HepG2 (cell line): ENCODE results near the gene NACC2. TPM values are rescaled to one million over a fixed set of nuclear protein-coding genes. Genes with fewer than 3 reads are reported as not detected.

Source experiments
- ATAC-seq: fragments of 200-7000 bp; cut with Tn5 transposase; 3 replicates; pipeline ENCODE4 v1.9.1; 2020; ENCODE audit warnings: mild to moderate bottlenecking, moderate library complexity
- BruUV-seq: library from RNA; stranded (reverse); fragments of 400-500 nt; replicated peaks from 2 replicates; lab custom pipeline; 2021; lab: Mats Ljungman, UMichigan
- CTCF ChIA-PET: fragments of 300-600 bp; formaldehyde crosslinking; extraction: SDS; loops from one replicate; lab custom pipeline; 2021; ENCODE audit warnings: low total read pairs, inconsistent platforms, low intra/inter-chr PET ratio; lab: Yijun Ruan, JAX
- POLR2A ChIA-PET: fragments of 350-600 bp; sonication (Branson Sonifier 250); formaldehyde crosslinking; loops from one replicate; lab custom pipeline; 2020; ENCODE audit warnings: antibody characterized with exemption, inconsistent platforms; lab: Yijun Ruan, JAX
- DNase-seq: peaks from one replicate; pipeline ENCODE4 v3.0.0-alpha.2; 2015; ENCODE audit warnings: low spot score
- FAIRE-seq: peaks from 3 replicates; lab custom pipeline; 2011; peaks lifted over from hg19 to GRCh38; lab: Jason Lieb, UNC
- H2AFZ ChIP-seq: one replicate; pipeline ENCODE4 v1.6.1; 2011; ENCODE audit warnings: low read length, inconsistent platforms
- H3K27ac ChIP-seq: fragments of 300-600 bp; 3 replicates; pipeline ENCODE4 v1.8.0; 2011; ENCODE audit warnings: mixed run types, mild to moderate bottlenecking, mixed read lengths, low read length, inconsistent platforms; ENCODE audit not compliant: insufficient read depth; ENCODE audit errors: extremely low read length
- H3K27me3 ChIP-seq, 2 experiments: fragments of 200-600 bp in 1 of 2; 2 replicates in 1 of 2; 3 replicates in 1 of 2; pipeline versions ENCODE4 v1.6.0 to v1.8.0; 2011; ENCODE audit warnings: low read length in 2 of 2, mild to moderate bottlenecking in 2 of 2, moderate library complexity in 2 of 2, inconsistent platforms in 1 of 2; ENCODE audit not compliant: insufficient read depth in 2 of 2, control insufficient read depth in 1 of 2
- H3K36me3 ChIP-seq, 2 experiments: fragments of 200-600 bp in 1 of 2; replicated peaks in 1 of 2; 2 replicates in 1 of 2; 3 replicates in 1 of 2; pipeline versions ENCODE4 v1.5.1 to v1.8.0; 2011; ENCODE audit warnings: low read length in 2 of 2, inconsistent platforms in 1 of 2; ENCODE audit not compliant: insufficient read depth in 2 of 2, control insufficient read depth in 1 of 2
- H3K4me1 ChIP-seq: 2 replicates; pipeline ENCODE4 v1.5.1; 2012; ENCODE audit warnings: low read length, inconsistent platforms; ENCODE audit not compliant: insufficient read depth
- H3K4me2 ChIP-seq: 2 replicates; pipeline ENCODE4 v1.6.0; 2011; ENCODE audit warnings: low read depth, low read length, inconsistent platforms
- H3K4me3 ChIP-seq, 3 experiments: fragments of 200-600 bp in 1 of 3; sonication (generic), shearing (Covaris generic) in 1 of 3; replicated peaks in 1 of 3; 2 replicates each; pipeline ENCODE4 v1.5.1; 2011 to 2016; ENCODE audit warnings: low read length in 3 of 3, inconsistent platforms in 2 of 3, low read depth in 2 of 3, mild to moderate bottlenecking in 2 of 3, control low read depth in 1 of 3, mixed read lengths in 1 of 3; ENCODE audit not compliant: insufficient read depth in 1 of 3
- H3K79me2 ChIP-seq: one replicate; pipeline ENCODE4 v1.6.1; 2011; ENCODE audit warnings: low read length, inconsistent platforms; ENCODE audit not compliant: insufficient read depth
- H3K9ac ChIP-seq: 2 replicates; pipeline ENCODE4 v1.6.0; 2011; ENCODE audit warnings: mild to moderate bottlenecking, low read depth, low read length, inconsistent platforms; ENCODE audit not compliant: insufficient read depth
- H3K9me3 ChIP-seq: 2 replicates; pipeline ENCODE4 v1.5.1; 2012; ENCODE audit warnings: mild to moderate bottlenecking, low read length
- H4K20me1 ChIP-seq: 2 replicates; pipeline ENCODE4 v1.6.0; 2011; ENCODE audit warnings: inconsistent platforms, mild to moderate bottlenecking, low read length, moderate library complexity; ENCODE audit not compliant: insufficient read depth
- ATF5 ChIP-seq: sonication (generic); formaldehyde crosslinking; IDR thresholded peaks from 2 replicates; pipeline ENCODE4 v1.4.0; 2020; ENCODE audit warnings: mild to moderate bottlenecking, low read depth, missing genetic modification reagents
- CHD2 ChIP-seq: IDR thresholded peaks from 2 replicates; pipeline ENCODE4 v1.6.1; 2011; ENCODE audit warnings: low read depth, low read length, improper control_type of control experiment
- HMGXB3 ChIP-seq: sonication (generic); formaldehyde crosslinking; IDR thresholded peaks from 2 replicates; pipeline ENCODE4 v1.4.0; 2020; ENCODE audit warnings: missing genetic modification reagents, borderline replicate concordance
- RXRB ChIP-seq: IDR thresholded peaks from 2 replicates; pipeline ENCODE4 v1.6.1; 2016; ENCODE audit warnings: borderline replicate concordance, missing genetic modification reagents, missing compliant biosample characterization
- SP4 ChIP-seq: sonication (generic); formaldehyde crosslinking; IDR thresholded peaks from 2 replicates; pipeline ENCODE4 v1.8.1; 2023; ENCODE audit warnings: mild to moderate bottlenecking, missing genetic modification reagents
- ZFYVE20 ChIP-seq: sonication (generic); formaldehyde crosslinking; IDR thresholded peaks from 2 replicates; pipeline ENCODE4 v1.8.0; 2023; ENCODE audit warnings: low read depth, mild to moderate bottlenecking, moderate library complexity, missing genetic modification reagents, borderline replicate concordance
- ZNF138 ChIP-seq: sonication (generic); formaldehyde crosslinking; IDR thresholded peaks from 2 replicates; pipeline ENCODE4 v1.5.0; 2020; ENCODE audit warnings: mild to moderate bottlenecking, low read depth, missing genetic modification reagents
- ZNF333 ChIP-seq: sonication (generic); formaldehyde crosslinking; IDR thresholded peaks from 2 replicates; pipeline ENCODE4 v1.4.0; 2020; ENCODE audit warnings: mild to moderate bottlenecking, missing genetic modification reagents, borderline replicate concordance
- ZNF337 ChIP-seq: sonication (generic); formaldehyde crosslinking; IDR thresholded peaks from 2 replicates; pipeline ENCODE4 v1.5.1; 2020; ENCODE audit warnings: missing genetic modification reagents, low read depth, mild to moderate bottlenecking, borderline replicate concordance
- ZNF598 ChIP-seq: sonication (generic); formaldehyde crosslinking; IDR thresholded peaks from 2 replicates; pipeline ENCODE4 v1.5.1; 2020; ENCODE audit warnings: mild to moderate bottlenecking, missing genetic modification reagents, borderline replicate concordance
- ZNF883 ChIP-seq: sonication (generic); formaldehyde crosslinking; IDR thresholded peaks from 2 replicates; pipeline ENCODE4 v1.5.1; 2020; ENCODE audit warnings: mild to moderate bottlenecking, missing genetic modification reagents; ENCODE audit errors: not compliant biosample characterization
- ZSCAN12 ChIP-seq: sonication (generic); formaldehyde crosslinking; IDR thresholded peaks from 2 replicates; pipeline ENCODE4 v1.9.0; 2021; ENCODE audit warnings: mild to moderate bottlenecking, missing genetic modification reagents
- WGBS: methylation state at CpG from one replicate; pipeline ENCODE4 v1.1.6; 2017; ENCODE audit warnings: low lambda C conversion rate; 5-methylcytosine and 5-hydroxymethylcytosine counted together
- in situ Hi-C: cut with HindIII; loops from 2 replicates; pipeline ENCODE4 v1.10.0; 2017; ENCODE audit warnings: low pct_unique_long_range_greater_than_20kb; ENCODE audit not compliant: extremely low pct_ligation_motif_present
- intact Hi-C: fragments of 100-400 bp; cut with micrococcal nuclease; formaldehyde crosslinking; loops from one replicate; pipeline ENCODE4 v1.10.0; 2022; ENCODE audit not compliant: unreplicated experiment
- polyA plus RNA-seq, 8 experiments: library from polyadenylated mRNA; depleted of rRNA in 3 of 8; stranded (reverse) in 7 of 8; unstranded in 1 of 8; fragments of >200 nt; fragmentation: Illumina TruSeq in 4 of 8; extraction: Trizol in 4 of 8; gene quantifications; 2 replicates each; pipeline versions ENCODE4 v1.2.1 to v1.2.3, GENCODE V29; 2011 to 2016; ENCODE audit warnings: low read depth in 4 of 8, missing spikeins in 1 of 8, mixed read lengths in 1 of 8; ENCODE audit not compliant: insufficient read depth in 1 of 8
- total RNA-seq, 5 experiments: library from RNA; depleted of rRNA; stranded (reverse); fragments of >200 nt; fragmentation: Illumina TruSeq; extraction: Trizol; gene quantifications; 2 replicates each; pipeline ENCODE4 v1.2.3, GENCODE V29; 2016; ENCODE audit warnings: low read depth in 1 of 5
- TF ChIP-seq, protein P1 (sequence below): sonication (generic); formaldehyde crosslinking; IDR thresholded peaks from 2 replicates; pipeline ENCODE4 v1.4.0; 2020; ENCODE audit warnings: missing genetic modification reagents

The NACC2 gene
- total and polyA plus RNA-seq, 2 of the 13 experiments (the other 11 are each of a cell fraction or from before 2014, with no cell fraction given) = 5.9 to 12.3 TPM

- H3K4me2 ChIP-seq = peak overlapping the region; percentile 12; the same call in 1 of the 2 replicates
- no peaks in the 10 kb centered on the region for H3K79me2 ChIP-seq
- FAIRE-seq (no peak), DNase-seq (no peak), ATAC-seq (no peak)
- intact Hi-C loops = no loop called here
- WGBS = 55% methylated on average over 26 of the region's 26 CpGs
- H4K20me1 ChIP-seq = 0 out of 2 replicates have a peak, but pooled peaks cover 2% of the 10 kb centered on the region
- no peak overlapping the region for H3K9ac ChIP-seq
- ChIA-PET CTCF (no interaction called here), POLR2A (no interaction called here)
- peaks cover 20% of the 10 kb centered on the region for H3K4me1 ChIP-seq
- in situ Hi-C loops = loop anchor here (25.0 kb wide), 1 partner anchor 279 kb away; no protein-coding TSS in a partner anchor
- no peak overlapping the region for H3K27ac ChIP-seq
- no TSS peak for BruUV-seq
- H3K36me3 ChIP-seq = no peaks in the 10 kb centered on the region
- no peak overlapping the region for H2AFZ ChIP-seq
- no peaks in the 10 kb centered on the region for H3K9me3 ChIP-seq
- H3K27me3 ChIP-seq = peaks cover 27 to 85% of the 10 kb centered on the region in 2 experiments
- H3K4me3 ChIP-seq = no peak overlapping the region
- TF ChIP-seq ZNF333 (CRISPR knock-in tag) = no peak
- TF ChIP-seq ZSCAN12 = no peak
- no peak for TF ChIP-seq ZNF598 (CRISPR knock-in tag)
- no peak for TF ChIP-seq ATF5
- TF ChIP-seq, protein P1, sequence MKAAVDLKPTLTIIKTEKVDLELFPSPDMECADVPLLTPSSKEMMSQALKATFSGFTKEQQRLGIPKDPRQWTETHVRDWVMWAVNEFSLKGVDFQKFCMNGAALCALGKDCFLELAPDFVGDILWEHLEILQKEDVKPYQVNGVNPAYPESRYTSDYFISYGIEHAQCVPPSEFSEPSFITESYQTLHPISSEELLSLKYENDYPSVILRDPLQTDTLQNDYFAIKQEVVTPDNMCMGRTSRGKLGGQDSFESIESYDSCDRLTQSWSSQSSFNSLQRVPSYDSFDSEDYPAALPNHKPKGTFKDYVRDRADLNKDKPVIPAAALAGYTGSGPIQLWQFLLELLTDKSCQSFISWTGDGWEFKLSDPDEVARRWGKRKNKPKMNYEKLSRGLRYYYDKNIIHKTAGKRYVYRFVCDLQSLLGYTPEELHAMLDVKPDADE (CRISPR knock-in tag) = no peak
- no peak for TF ChIP-seq ZNF138 (CRISPR knock-in tag)
- no peak for TF ChIP-seq ZNF337 (CRISPR knock-in tag)
- no peak for TF ChIP-seq CHD2
- no peak for TF ChIP-seq RXRB (CRISPR knock-in tag)
- no peak for TF ChIP-seq ZNF883 (CRISPR knock-in tag)
- no peak for TF ChIP-seq HMGXB3 (CRISPR knock-in tag)
- TF ChIP-seq ZFYVE20 = no peak
- TF ChIP-seq SP4 (CRISPR knock-in tag) = no peak
Measured at GRCh38 chr9:135983208-135984071, 111.6 kb downstream of the NACC2 start.
